GM18907 (cell line): ENCODE data around the gene IST1.
A peak's percentile ranks its signal among the peaks of the same experiment; 100 is the strongest.

ENCODE experiments used
- ATAC-seq: cut with Tn5 transposase; IDR thresholded peaks from one replicate; pipeline ENCODE4 v1.9.1; 2021; ENCODE audit warnings: mild to moderate bottlenecking, moderate library complexity; ENCODE audit not compliant: unreplicated experiment

Gene IST1

GRCh38 chr16:71961066-71962039 is 66.0 kb downstream of the IST1 start:
- ATAC-seq: peak; percentile 68

- ATAC-seq: no peak
Measured at GRCh38 chr16:71963125-71963875, 68.0 kb downstream of the IST1 start.

DNA sequence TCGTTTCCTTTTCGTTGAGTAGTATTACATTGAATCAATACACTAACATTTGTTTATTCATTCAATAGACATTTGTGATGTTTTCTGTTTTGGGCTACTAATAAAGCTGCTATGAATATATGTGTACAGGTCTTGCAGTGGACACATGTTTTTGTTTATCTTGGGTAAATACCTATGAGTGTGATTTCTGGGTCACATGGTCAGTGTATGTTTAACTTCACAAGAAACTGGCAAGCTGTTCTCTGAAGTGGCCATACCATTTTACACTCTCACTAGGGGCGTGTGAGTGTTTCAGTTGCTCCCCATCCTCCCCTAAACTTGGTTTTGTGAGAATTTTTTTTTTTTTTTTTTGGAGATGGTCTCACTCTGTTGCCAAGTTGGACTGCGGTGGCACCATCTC is 69.9 kb downstream of the IST1 start:
- no peak for ATAC-seq

- no peak for ATAC-seq
Measured at GRCh38 chr16:71966932-71967331, 71.6 kb downstream of the IST1 start.

DNA sequence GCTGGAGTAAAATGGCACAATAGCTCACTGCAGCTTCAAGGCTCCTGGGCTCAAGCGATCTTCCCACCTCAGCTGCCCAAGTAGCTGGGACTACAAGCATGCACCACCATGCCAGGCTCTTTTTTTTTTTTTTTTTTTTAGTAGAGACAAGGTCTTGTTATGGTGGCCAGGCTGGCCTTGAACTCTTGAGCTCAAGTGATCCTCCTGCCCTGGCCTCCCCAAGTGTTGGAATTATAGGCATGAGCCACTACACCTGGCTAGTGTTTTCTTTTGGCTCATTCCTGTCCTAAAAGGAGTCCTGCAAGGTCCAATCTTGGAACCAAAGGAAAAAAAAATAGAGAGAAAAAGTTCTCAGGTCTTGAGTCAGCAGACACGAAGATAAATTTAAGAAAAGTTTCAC is 74.0 kb downstream of the IST1 start:
- ATAC-seq: no peak

- ATAC-seq: no peak
Measured at GRCh38 chr16:71971571-71971970, 76.2 kb downstream of the IST1 start.

GRCh38 chr16:71972356-71972755 is 77.0 kb downstream of the IST1 start:
- no peak for ATAC-seq

DNA sequence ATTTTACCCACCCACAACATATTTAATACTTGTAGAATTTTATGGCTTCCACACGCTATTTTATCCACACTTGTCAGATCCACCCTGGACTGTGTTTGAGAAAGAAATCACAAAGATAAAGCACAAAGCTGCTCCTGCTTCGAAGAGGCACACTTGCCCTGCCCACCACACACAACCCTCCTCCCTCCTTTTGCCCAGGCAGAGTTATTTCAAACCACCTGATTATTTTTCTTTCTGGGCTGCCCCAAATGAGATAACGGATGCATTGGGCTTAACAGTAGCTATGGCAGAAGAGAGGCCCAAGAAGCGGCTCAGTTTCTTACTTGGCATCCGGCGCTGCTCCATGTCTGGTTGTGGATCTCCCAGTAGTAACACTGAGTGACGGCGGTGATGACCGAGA is 77.7 kb downstream of the IST1 start:
- no peak for ATAC-seq

DNA sequence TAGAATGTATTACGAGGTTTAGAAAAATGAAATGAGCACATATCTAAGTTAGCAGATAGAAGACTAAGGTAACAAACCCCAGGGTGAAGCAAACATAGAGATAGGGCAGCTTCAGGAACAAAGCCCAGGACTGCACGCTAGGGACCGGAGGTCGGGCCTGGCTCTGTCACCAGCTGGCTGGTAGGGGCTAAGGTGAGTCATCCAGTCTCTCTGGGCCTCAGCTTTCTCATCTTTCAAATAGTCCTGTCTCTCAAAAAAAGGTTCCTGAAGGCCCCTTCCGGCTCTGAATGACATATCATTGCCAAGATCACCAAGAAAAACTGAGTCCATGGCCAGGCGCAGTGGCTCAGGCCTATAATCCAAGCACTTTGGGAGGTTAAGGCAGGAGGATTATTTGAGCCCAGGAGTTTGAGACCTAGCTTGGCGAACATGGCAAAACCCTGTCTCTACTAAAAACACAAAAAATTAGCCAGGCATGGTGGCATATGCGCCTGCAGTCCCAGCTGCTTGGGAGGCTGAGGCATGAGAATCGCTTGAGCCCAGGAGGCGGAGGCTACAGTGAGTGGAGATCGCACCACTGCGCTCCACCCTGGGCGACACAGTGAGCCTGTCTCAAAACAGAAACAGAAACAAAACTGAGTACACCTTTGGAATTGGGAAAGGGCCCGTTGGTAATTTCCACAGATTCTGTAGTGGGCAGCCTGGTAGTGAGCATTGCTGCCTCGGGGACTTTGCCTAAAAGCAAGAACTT is 78.9 kb downstream of the IST1 start:
- no peak for ATAC-seq
